Kidney epithelial cell (primary cell): ENCODE results near the gene MIB1. TPM values are rescaled to one million over a fixed set of nuclear protein-coding genes. Genes with fewer than 3 reads are reported as not detected.

ENCODE experiments used
- DNase-seq: peaks from one replicate; pipeline ENCODE4 v3.0.0-alpha.2; 2010; ENCODE audit warnings: low read depth
- H3K27me3 ChIP-seq: 2 replicates; pipeline ENCODE4 v1.6.0; 2011; ENCODE audit warnings: low read length; ENCODE audit not compliant: control insufficient read depth, insufficient read depth
- H3K36me3 ChIP-seq: 2 replicates; pipeline ENCODE4 v1.5.1; 2011; ENCODE audit warnings: low read length; ENCODE audit not compliant: control insufficient read depth, insufficient read depth
- H3K4me3 ChIP-seq: 2 replicates; pipeline ENCODE4 v1.5.1; 2011; ENCODE audit warnings: low read depth, mild to moderate bottlenecking, control low read depth, low read length
- total RNA-seq: library from RNA; depleted of rRNA; stranded (reverse); fragments of >200 nt; gene quantifications from 2 replicates; pipeline ENCODE4 v1.2.3, GENCODE V29; 2015
- TF ChIP-seq, protein P1 (sequence below): IDR thresholded peaks from 2 replicates; pipeline ENCODE4 v1.5.1; 2011; ENCODE audit warnings: mild to moderate bottlenecking, moderate library complexity, low read length, control low read depth, inconsistent platforms; ENCODE audit not compliant: insufficient read depth, poor library complexity, severe bottlenecking

MIB1 gene
- total RNA-seq, 1 donor from 2014 or later, result 46.7 TPM

DNA sequence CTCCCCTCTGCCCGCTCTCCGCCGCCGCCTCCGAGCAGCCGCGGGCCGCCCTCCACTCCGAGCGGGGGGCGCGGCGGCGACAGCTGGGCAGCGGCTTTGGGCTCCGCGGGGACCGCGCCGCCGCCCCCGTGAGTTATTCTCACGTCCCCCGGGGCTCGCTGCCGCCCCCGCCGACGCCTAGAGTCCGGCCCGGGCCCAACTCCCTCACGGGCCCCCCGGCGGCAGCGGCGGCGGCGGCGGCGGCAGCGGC, 645 bp downstream of the MIB1 start:
- H3K4me3 ChIP-seq, result peak overlapping the region; percentile 89
- no peaks in the 10 kb centered on the region for H3K36me3 ChIP-seq
- no peak for DNase-seq
- H3K27me3 ChIP-seq, result no peaks in the 10 kb centered on the region
- TF ChIP-seq, protein P1, sequence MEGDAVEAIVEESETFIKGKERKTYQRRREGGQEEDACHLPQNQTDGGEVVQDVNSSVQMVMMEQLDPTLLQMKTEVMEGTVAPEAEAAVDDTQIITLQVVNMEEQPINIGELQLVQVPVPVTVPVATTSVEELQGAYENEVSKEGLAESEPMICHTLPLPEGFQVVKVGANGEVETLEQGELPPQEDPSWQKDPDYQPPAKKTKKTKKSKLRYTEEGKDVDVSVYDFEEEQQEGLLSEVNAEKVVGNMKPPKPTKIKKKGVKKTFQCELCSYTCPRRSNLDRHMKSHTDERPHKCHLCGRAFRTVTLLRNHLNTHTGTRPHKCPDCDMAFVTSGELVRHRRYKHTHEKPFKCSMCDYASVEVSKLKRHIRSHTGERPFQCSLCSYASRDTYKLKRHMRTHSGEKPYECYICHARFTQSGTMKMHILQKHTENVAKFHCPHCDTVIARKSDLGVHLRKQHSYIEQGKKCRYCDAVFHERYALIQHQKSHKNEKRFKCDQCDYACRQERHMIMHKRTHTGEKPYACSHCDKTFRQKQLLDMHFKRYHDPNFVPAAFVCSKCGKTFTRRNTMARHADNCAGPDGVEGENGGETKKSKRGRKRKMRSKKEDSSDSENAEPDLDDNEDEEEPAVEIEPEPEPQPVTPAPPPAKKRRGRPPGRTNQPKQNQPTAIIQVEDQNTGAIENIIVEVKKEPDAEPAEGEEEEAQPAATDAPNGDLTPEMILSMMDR, result no peak

DNA sequence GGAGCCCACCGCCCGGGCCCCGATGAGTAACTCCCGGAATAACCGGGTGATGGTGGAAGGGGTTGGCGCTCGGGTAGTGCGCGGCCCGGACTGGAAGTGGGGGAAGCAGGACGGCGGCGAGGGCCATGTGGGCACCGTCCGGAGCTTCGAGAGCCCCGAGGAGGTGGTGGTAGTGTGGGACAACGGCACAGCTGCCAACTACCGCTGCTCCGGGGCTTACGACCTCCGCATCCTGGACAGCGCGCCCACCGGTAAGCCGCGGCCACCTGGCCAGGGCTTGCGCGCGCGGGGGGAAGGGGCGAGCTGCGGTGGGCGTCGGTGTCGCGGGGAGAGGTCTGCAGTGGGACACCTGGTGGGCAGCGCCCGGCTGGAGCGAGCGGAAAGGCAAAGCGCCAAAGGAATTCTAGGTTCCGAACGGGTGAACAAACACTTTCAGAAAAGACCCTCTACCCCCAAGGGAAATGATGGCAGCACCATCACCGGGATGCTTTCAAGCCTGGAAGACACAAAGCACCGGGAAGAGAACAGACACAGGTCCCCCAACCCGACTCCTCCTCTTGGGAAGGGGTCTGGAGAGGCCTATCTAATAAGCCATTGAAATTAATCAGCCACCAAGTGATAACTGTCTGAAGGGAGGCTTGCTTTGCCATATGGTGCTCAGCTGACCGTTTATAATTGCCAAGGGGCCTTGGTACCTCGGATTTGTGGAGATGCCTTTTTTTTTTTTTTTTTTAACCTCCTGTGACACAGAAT, 1.1 kb downstream of the MIB1 start:
- Histone ChIP-seq H3K36me3 (no peaks in the 10 kb centered on the region), H3K4me3 (peak overlapping the region; percentile 89), H3K27me3 (no peaks in the 10 kb centered on the region)
- TF ChIP-seq, protein P1, result no peak
- no peak for DNase-seq

DNA sequence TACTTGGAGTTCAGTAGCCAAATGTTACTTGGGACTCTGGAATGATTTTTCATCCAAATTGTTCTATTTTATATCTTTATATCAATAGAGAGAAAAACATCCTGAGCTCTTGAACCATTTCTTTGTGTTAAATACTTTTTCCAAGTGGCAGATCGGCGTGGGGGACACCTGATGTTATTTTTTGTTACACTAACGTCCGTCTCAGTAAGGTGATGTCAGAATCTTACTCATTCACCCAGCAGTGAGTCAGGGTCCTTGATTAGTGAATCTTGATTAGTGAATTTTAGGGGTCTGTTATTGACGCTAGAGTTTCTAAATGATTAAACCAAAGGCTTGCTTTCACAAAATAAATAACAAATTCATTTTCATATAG, 1.7 kb downstream of the MIB1 start:
- no peaks in the 10 kb centered on the region for H3K36me3 ChIP-seq
- H3K4me3 ChIP-seq, result peak overlapping the region; percentile 89
- TF ChIP-seq, protein P1, result no peak
- DNase-seq, result no peak
- H3K27me3 ChIP-seq, result no peaks in the 10 kb centered on the region

DNA sequence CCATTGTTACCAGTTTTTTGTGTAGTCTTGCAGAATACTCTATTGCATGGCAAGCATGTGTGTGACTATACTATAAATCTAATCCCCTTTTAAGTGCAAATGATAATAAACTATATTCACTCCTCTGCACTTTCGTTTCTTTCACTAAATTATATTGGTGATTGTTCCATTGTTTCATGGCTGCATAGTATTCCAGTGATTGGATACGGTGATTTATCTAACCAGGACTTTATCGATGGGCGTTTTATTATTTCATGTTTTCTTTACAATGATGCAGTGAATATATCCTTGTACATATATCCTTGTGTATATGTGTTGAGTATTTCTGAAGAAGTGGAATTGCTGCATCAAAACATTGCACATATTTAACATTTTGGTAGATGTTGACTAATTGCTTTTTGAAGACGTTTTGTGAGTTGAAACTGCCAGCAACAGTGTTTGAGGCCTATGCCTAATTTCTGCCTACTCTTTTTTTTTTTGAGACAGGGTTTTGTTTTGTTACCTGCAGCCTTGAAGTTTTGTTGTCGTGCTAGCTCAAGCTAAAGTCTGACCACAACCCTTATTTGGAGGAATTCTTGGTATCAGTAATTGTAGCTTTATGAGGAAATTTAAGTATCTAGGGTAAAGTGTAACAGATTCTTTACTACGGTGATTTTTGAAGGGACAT, 2.7 kb downstream of the MIB1 start:
- Histone ChIP-seq H3K4me3 (no peak overlapping the region), H3K27me3 (no peaks in the 10 kb centered on the region), H3K36me3 (no peaks in the 10 kb centered on the region)
- no peak for DNase-seq
- TF ChIP-seq, protein P1, result no peak

DNA sequence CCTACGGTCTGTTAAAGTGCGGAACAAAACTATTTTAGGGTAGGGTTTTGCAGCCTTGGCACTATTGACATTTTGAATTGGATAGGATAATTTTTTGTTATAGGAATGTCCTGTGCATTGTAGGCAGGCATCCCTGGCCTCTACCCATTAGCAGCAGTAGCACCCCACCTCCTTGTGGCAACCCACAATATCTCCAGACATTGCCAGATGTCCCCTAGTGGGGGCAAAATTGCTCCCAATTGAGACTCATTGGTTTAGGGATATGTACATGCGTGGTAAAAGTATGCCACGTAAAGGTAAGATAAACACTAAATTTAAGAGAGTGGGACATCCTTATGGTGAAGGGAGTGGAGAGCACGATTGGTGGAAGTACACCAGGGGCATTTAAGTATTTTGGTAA, 4.6 kb downstream of the MIB1 start:
- Histone ChIP-seq H3K4me3 (no peak overlapping the region), H3K36me3 (no peaks in the 10 kb centered on the region), H3K27me3 (no peaks in the 10 kb centered on the region)
- no peak for DNase-seq
- TF ChIP-seq, protein P1, result no peak

DNA sequence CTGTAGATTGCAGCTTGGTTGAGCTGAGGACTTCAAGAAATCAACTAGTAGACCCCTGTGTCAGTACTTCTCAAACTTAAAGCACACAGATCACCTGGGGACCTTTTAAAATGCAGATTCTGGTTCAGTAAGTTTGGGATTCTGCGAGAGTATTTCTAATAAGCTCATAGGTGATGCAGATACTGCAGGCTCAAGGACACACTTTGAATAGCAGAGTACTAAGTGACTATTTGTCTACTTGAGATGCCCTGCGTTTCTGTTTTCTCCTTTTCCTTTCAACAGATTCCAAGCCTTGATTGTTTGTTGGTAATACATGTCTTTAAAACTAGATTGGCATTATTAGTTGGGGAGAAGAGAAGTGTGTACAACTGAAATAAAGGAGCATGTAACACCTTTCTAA, 6.7 kb downstream of the MIB1 start:
- H3K4me3 ChIP-seq, result no peak overlapping the region
- H3K27me3 ChIP-seq, result no peaks in the 10 kb centered on the region
- no peak for DNase-seq
- TF ChIP-seq, protein P1, result no peak
- no peaks in the 10 kb centered on the region for H3K36me3 ChIP-seq
